Adrenal gland (tissue), 12 donors: ENCODE data around the gene SPATA18. TPM values are rescaled to one million over a fixed set of nuclear protein-coding genes. Genes with fewer than 3 reads are reported as not detected.

Source experiments
- DNase-seq, 7 donors: peaks; one replicate each; pipeline ENCODE4 v3.0.0-alpha.2; 2019 to 2020
- H3K27ac ChIP-seq, 5 donors: fragments of 200-600 bp; sonication (generic) in 4 of 5; 1 replicate in 3 of 5; 2 replicates in 2 of 5; pipeline versions ENCODE4 v1.5.1 to v1.8.0; 2016 to 2020; ENCODE audit warnings: mild to moderate bottlenecking in 1 of 5
- H3K27me3 ChIP-seq: fragments of 200-600 bp; 2 replicates; pipeline ENCODE4 v1.8.0; 2021
- H3K36me3 ChIP-seq, 2 donors: fragments of 200-600 bp; replicated peaks in 1 of 2; 1 replicate in 1 of 2; 2 replicates in 1 of 2; pipeline versions ENCODE4 v1.5.1 to v1.8.0; 2018 to 2022
- H3K4me1 ChIP-seq, 2 donors: fragments of 200-600 bp; replicated peaks in 1 of 2; 1 replicate in 1 of 2; 2 replicates in 1 of 2; pipeline versions ENCODE4 v1.5.1 to v1.8.0; 2018 to 2021
- H3K4me3 ChIP-seq, 4 donors: fragments of 200-600 bp; sonication (generic) in 3 of 4; one replicate each; pipeline ENCODE4 v1.5.1; 2016 to 2018
- H3K9me3 ChIP-seq, 3 donors: fragments of 200-600 bp; sonication (generic) in 1 of 3; replicated peaks in 1 of 3; 1 replicate in 2 of 3; 2 replicates in 1 of 3; pipeline versions ENCODE4 v1.5.1 to v1.8.0; 2016 to 2021
- POLR2A ChIP-seq, 2 donors: fragments of 450-650 bp; IDR thresholded peaks; one replicate each; pipeline ENCODE4 v1.6.1; 2017; ENCODE audit warnings: antibody characterized with exemption in 2 of 2, mild to moderate bottlenecking in 2 of 2, moderate library complexity in 1 of 2
- WGBS, 4 donors: extraction: QIAGEN DNeasy Blood & Tissue Kit in 2 of 4; methylation state at CpG; one replicate each; pipeline versions ENCODE4 v1.1.5 to v1.1.7; 2013 to 2017; 5-methylcytosine and 5-hydroxymethylcytosine counted together
- intact Hi-C, 2 donors: fragments of 100-400 bp; cut with DNase I; formaldehyde crosslinking; loops; one replicate each; pipeline versions ENCODE4 v1.14.1 to v1.15.0; 2022 to 2023
- polyA plus RNA-seq, 3 donors: library from polyadenylated mRNA; stranded (reverse); fragments of 200-250 nt in 2 of 3; fragments of 350-450 nt in 1 of 3; fragmentation: Illumina TruSeq in 1 of 3; extraction: RNeasy Lipid Tissue Mini Kit (QIAGEN cat#74804) in 1 of 3; gene quantifications; one replicate each; pipeline ENCODE4 v1.2.3, GENCODE V29; 2013 to 2014
- total RNA-seq, 9 donors: library from RNA; depleted of rRNA in 4 of 9; stranded (reverse); fragments of >200 nt in 4 of 9; fragments of 120-200 nt in 1 of 9; fragmentation: NEBNext Ultra II Directional in 1 of 9; extraction: Animal tissue kit (Norgen Biotek cat#: 25700) in 1 of 9; gene quantifications; one replicate each; pipeline versions ENCODE4 v1.1.0 to v1.2.4, GENCODE V29; 2013 to 2023
- TF ChIP-seq, protein P1 (sequence below), 6 experiments: fragments of 450-650 bp in 4 of 6; fragments of 200-600 bp in 2 of 6; sonication (generic) in 1 of 6; IDR thresholded peaks; 1 replicate in 5 of 6; 2 replicates in 1 of 6; pipeline versions ENCODE4 v1.5.1 to v1.8.0; 2016 to 2021; ENCODE audit warnings: antibody characterized with exemption in 6 of 6, mild to moderate bottlenecking in 2 of 6, moderate library complexity in 1 of 6
- donor health status: healthy with polysubstance abuse.
- donor health status: Bipolar disorder and iron deficiency.
- donor health status: DM: yes; HTN: yes; CAD: no.
- donor health status: DM: no; HTN: no; CAD: no.
- donor health status: DM: no; HTN: no; CAD: no.
- donor health status: DM: yes; HTN: yes; CAD: no.

Gene SPATA18
- total and polyA plus RNA-seq, 12 donors: 1.2 to 29.2 (median 10.2) TPM

DNA sequence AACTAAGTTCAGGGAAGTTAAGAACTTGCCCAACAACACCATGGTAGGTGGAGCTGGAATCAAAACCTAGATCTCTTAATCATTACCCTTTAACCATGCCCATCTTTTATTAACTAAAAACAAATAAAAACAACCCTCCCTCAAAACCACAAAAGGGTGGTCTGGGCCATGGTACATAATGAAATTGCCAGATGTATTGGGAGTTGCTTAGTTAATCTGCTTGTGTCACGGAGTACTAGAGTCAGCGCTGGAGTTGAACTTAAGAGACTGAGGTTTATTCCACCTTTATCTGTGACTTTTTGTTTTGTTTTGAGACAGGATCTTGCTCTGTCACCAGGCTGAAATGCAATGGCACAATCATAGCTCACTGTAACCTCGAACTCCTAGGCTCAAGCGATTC is 44.2 kb upstream of the SPATA18 start:
- WGBS, 4 donors: 94 to 99% (median 95%) methylated on average over 4 of the region's 4 CpGs
- TF ChIP-seq, protein P1, sequence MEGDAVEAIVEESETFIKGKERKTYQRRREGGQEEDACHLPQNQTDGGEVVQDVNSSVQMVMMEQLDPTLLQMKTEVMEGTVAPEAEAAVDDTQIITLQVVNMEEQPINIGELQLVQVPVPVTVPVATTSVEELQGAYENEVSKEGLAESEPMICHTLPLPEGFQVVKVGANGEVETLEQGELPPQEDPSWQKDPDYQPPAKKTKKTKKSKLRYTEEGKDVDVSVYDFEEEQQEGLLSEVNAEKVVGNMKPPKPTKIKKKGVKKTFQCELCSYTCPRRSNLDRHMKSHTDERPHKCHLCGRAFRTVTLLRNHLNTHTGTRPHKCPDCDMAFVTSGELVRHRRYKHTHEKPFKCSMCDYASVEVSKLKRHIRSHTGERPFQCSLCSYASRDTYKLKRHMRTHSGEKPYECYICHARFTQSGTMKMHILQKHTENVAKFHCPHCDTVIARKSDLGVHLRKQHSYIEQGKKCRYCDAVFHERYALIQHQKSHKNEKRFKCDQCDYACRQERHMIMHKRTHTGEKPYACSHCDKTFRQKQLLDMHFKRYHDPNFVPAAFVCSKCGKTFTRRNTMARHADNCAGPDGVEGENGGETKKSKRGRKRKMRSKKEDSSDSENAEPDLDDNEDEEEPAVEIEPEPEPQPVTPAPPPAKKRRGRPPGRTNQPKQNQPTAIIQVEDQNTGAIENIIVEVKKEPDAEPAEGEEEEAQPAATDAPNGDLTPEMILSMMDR (IDR thresholded peaks at IDR 0.05): no peak
- TF ChIP-seq POLR2A (IDR thresholded peaks at IDR 0.05): no peak
- no peak overlapping the region for H3K27ac ChIP-seq
- no peaks in the 10 kb centered on the region for H3K27me3 ChIP-seq
- H3K9me3 ChIP-seq: no peaks in the 10 kb centered on the region
- H3K4me1 ChIP-seq: no peaks in the 10 kb centered on the region
- DNase-seq: no peak
- intact Hi-C loops: no loop called here
- no peaks in the 10 kb centered on the region for H3K36me3 ChIP-seq
- no peak overlapping the region for H3K4me3 ChIP-seq

DNA sequence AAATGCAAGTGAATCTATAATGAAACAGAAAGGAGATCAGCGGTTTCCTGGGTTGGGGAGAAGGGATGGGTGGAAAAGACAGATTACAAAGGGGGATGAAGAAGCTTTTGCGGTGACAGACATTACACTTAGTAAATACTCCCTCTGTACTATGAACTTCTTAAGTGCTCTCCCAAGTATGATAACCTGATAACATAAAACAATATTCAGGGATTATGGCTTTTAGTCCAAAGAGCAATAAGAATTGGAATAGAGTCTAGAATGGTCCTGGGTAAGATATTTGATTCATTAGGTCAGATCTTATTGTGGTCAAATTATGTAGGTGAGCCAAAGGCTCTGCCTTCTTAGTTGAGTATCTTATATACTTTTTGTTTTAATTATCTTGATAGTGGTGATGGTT is 40.1 kb upstream of the SPATA18 start:
- TF ChIP-seq POLR2A (IDR thresholded peaks at IDR 0.05): no peak
- TF ChIP-seq, protein P1 (IDR thresholded peaks at IDR 0.05): no peak
- 94 to 100% (median 98%) methylated on average over 2 of the region's 2 CpGs for WGBS, 4 donors
- intact Hi-C loops: no loop called here

DNA sequence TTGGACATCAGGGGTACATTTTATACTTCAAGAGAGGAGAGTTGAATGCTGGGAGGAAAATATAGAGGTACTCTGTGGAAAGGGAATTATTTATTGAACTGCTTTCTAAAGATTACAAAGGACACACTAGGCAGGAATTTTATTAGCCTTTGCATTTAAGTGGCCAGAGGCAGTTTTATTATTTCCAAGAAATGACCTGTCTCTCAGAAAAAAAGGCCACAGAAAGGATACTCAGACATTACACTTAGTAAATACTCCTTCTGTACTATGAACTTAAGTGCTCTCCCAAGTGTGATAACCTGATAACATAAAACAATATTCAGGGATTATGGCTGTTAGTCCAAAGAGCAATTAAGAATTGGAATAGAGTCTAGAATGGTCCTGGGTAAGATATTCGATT is 38.5 kb upstream of the SPATA18 start:
- Histone ChIP-seq H3K4me1 (no peaks in the 10 kb centered on the region), H3K27ac (no peak overlapping the region), H3K9me3 (no peaks in the 10 kb centered on the region), H3K4me3 (no peak overlapping the region), H3K36me3 (no peaks in the 10 kb centered on the region), H3K27me3 (no peaks in the 10 kb centered on the region)
- intact Hi-C loops: no loop called here
- DNase-seq: no peak
- TF ChIP-seq POLR2A (IDR thresholded peaks at IDR 0.05): no peak
- TF ChIP-seq, protein P1 (IDR thresholded peaks at IDR 0.05): no peak
- 83 to 100% (median 92%) methylated on average over 1 of the region's 1 CpG for WGBS, 4 donors

More for the DNA sequence above, 40.1 kb upstream of the SPATA18 start:
- H3K27me3 ChIP-seq: no peaks in the 10 kb centered on the region
- H3K4me1 ChIP-seq: no peaks in the 10 kb centered on the region
- H3K27ac ChIP-seq: no peak overlapping the region
- no peak overlapping the region for H3K4me3 ChIP-seq
- DNase-seq: no peak
- no peaks in the 10 kb centered on the region for H3K9me3 ChIP-seq
- H3K36me3 ChIP-seq: no peaks in the 10 kb centered on the region

DNA sequence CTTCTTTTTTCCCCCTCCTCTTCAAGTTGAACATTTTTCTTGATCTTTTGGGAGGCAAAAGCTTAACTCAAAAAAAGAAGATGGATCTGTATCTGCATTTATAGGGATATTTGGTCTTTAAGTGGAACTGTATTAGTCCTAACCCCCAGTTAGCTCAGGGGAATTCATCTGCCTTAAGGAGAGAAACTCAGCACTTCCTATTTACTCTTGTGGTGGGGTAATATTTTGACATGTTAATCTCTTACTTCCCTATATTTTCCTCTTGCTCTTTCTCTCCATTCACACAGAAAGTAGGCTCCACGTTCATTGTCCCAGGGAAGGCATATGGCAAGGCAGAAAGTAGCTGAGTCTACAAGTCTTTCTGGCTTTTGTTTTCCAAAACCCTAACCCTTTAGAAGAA is 36.2 kb upstream of the SPATA18 start:
- Histone ChIP-seq H3K27me3 (no peaks in the 10 kb centered on the region), H3K36me3 (no peaks in the 10 kb centered on the region), H3K4me1 (no peaks in the 10 kb centered on the region), H3K27ac (no peak overlapping the region), H3K4me3 (no peak overlapping the region), H3K9me3 (no peaks in the 10 kb centered on the region)
- WGBS, 4 donors: 62 to 75% (median 70%) methylated on average over 1 of the region's 1 CpG
- intact Hi-C loops: no loop called here
- DNase-seq: no peak
- TF ChIP-seq, protein P1 (IDR thresholded peaks at IDR 0.05): no peak
- TF ChIP-seq POLR2A (IDR thresholded peaks at IDR 0.05): no peak
